NCI-H2081 treated with DMSO at 0.1 percent for 48 hours (cell line): ENCODE results near the gene POLA1.
"Not testable (repeated sequence)": the region's sequence is repeated elsewhere in the genome, so short reads cannot be mapped to it uniquely, and the experiment has no call there.

Source experiments
- DNase-seq: peaks from one replicate; lab custom pipeline; 2025; lab: John Stamatoyannopoulos, UW

Gene POLA1

GRCh38 chrX:24693453-24694202 is at the start of gene POLA1:
Gene POLA1, plus strand, starts transcription at chrX:24693918. Its CDS starts 44 bp downstream, at chrX:24693962.
- DNase-seq: peak; percentile 82

DNA sequence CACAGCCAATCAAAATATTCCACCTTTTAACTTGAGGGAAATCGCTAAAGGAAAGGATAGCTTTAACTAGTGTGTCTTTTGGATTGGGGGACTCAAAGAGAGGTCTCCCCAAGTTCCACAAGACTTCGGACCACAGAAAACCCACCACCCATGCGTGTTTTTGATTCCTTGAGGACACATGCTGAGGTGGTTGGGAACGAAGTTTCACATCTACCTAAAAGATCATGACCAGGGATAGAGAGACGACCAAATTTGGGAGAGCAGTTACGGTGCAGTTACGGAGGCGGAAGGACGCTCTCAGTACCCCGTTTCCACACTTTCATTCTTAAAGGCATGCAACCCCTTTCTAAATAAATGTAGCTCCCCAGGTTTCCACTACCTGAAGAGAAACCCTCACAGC is 47.7 kb upstream of the POLA1 start:
- no peak for DNase-seq

DNA sequence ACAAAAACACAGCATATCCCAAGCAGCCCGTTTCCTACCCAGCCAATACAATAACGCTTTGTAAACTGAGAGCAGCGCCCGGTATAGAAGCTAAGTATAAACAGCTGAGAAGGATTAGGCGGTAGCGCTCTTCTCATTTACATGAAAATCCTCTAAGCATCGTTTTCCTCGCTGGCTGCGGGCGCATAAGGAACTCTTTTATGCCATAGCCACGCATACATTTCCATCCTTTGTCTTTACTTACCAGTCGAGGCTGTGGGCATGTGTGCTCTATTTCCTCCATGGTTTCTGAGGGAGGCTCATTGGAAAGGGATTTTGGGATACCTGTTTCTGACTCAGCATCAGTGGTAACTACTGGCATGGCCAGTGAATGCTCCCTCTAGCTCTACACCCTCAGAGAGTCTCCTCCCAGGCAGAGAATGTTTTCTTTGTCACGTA is 47.0 kb upstream of the POLA1 start:
- no peak for DNase-seq

- peak; percentile 56 for DNase-seq
These were observed 46.3 kb upstream of the POLA1 start, which contains the start of gene PCYT1B for GRCh38 chrX:24647257-24648058. Gene PCYT1B, minus strand, starts transcription at chrX:24647347. Its CDS starts 242 bp downstream, at chrX:24647105.

DNA sequence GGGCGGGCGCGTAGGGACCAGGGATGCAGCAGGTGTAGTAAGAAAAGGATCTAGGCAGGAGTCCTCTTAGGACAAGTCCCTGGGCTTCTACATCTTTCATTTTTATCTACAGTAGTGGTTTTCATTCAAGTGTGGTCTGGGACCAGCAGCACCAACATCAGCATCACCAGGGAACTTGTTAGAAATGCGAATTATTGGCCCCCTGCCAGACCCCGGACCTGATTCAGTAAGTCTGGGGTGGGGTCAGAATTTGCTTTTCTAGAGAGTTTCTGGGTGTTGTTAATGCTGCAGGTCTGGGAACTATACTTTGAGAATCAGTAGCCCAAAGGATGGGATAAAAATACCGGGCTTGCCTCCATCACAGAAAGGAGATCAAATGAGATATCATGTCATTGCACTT is 45.2 kb upstream of the POLA1 start:
- no peak for DNase-seq

DNA sequence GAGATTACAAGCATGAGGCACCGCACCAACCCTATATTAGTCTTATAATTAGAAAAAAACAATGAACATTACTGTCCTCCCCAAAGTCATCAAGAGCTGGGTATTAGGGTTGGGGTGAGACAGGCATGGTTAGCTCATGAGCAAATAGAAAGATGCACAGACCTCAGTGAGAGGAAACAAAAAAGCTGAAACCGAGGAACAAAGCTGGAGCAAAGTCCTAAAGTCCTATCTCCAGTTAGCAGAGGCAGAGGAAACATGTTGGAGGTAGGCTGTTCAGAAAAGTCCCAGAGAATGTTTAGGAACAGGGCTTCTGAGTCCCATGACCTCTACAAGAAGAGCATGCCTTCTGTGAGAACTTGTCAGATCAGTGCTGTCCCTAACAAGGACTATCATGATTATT is 41.9 kb upstream of the POLA1 start:
- no peak for DNase-seq

DNA sequence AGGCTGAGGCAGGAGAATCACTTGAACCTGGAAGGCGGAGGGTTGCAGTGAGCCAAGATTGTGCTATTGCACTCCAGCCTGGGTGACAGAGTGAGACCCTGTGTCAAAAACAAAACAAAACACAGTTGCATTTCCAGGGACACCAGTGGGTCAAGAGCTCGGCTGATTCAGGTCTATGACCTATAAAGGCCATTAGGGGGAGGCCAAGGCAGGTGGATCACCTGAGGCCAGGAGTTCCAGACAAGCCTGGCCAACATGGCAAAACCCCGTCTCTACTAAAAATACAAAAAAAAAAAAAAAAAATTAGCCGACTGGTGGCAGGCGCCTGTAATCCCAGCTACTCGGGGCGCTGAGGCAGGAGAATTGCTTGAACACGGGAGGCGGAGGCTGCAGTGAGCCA is 38.0 kb upstream of the POLA1 start:
- not testable (repeated sequence) for DNase-seq

GRCh38 chrX:24657671-24658386 is 35.9 kb upstream of the POLA1 start:
- DNase-seq: no peak

- DNase-seq: no peak
These were observed 35.3 kb upstream of the POLA1 start for GRCh38 chrX:24658421-24658820.

GRCh38 chrX:24659106-24659505 is 34.6 kb upstream of the POLA1 start:
- no peak for DNase-seq

DNA sequence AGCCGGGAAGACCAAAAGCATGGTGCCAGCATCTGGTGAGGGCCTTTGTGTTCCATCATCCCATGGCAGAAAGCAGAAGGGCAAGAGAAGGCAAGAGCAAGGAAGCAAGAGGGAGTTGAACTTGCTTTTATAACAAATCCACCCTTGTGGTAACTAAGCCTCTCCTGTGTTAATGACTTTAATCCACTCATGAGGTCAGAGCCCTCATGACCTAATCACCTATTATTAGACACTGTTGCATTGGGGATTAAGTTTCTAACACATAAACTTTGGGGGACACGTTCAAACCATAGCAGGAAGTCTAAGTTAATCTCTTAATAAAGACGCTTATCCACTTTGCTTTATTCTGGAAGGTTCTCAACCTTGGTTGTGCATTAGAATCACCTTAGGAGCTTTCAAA is 34.1 kb upstream of the POLA1 start:
- no peak for DNase-seq

DNA sequence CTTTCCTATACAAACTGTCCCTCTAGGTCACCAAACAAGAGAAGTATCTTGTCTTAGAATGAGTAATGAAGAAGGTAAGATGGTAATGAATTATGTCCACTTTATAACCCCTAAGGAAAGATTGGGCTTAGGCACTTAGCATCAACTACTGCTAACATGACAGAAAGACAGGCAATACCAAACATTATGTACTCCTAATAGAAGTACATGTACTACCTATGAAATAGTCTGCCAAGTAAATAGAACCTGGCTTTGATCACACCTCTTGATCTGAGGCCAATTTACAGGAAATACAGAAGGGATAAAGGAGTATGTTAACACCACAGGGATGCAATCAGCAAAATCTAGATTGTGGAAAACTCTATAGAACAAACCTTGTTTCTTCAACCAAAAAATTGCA is 32.4 kb upstream of the POLA1 start:
- DNase-seq: no peak

- DNase-seq: no peak
These were observed 31.4 kb upstream of the POLA1 start for GRCh38 chrX:24662352-24662751.

GRCh38 chrX:24668111-24668510 is 25.6 kb upstream of the POLA1 start:
- DNase-seq: no peak

DNA sequence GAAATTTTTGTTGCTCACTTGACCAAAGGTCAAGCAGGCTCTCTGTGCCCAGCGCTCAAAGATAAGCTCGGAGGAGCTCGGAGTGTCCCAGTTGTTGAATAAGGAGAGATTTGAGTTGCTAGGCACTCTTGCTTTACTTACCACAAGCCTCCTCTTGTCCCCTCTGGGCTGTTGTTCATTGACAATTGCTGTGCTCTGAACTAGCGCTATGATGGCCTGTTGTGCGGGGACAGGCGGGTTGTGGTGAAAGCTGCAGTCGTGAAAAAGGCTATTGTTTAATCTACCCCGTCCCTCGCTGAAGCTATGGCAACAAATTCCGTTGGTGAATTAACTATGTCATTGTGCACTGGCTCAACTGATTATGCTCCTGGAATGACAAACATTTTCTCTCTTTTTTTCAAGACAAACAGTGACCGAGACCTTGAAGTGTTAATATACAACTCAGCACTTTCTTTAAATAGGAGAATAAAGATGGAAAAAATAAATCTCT is 21.0 kb upstream of the POLA1 start:
- DNase-seq: no peak

GRCh38 chrX:24673424-24673823 is 20.3 kb upstream of the POLA1 start:
- DNase-seq: no peak

DNA sequence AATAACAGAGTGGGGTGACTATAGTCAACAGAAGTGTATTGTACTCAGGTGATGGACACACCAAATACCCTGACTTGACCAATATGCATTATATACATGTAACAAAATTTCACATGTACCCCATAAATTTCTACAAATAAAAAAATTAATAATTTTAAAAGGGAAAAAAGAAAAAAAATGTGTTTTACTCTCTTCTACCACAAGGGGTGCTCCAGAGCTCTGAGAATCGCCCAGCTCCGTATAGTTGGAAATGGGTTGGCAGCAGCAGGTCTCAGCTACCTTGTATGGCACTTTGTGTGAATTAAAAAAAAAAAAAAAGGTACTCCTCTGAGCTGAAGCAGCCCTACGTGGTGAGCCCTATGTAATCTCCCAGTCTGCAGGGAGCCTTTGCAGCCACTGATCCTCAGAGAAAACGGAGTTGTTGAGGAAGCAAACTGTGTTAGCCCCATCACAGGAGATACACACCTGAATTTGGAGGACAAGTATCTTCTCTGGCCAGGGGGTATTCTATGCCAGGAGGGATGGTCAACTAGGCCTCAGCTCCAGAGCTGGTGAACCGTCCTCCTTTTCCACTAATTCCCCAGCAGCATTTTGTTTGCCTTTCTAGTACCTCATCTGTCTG is 17.2 kb upstream of the POLA1 start:
- DNase-seq: no peak

- no peak for DNase-seq
These were observed 10.8 kb upstream of the POLA1 start for GRCh38 chrX:24682739-24683432.

- DNase-seq: no peak
These were observed 9.7 kb upstream of the POLA1 start for GRCh38 chrX:24684048-24684447.

DNA sequence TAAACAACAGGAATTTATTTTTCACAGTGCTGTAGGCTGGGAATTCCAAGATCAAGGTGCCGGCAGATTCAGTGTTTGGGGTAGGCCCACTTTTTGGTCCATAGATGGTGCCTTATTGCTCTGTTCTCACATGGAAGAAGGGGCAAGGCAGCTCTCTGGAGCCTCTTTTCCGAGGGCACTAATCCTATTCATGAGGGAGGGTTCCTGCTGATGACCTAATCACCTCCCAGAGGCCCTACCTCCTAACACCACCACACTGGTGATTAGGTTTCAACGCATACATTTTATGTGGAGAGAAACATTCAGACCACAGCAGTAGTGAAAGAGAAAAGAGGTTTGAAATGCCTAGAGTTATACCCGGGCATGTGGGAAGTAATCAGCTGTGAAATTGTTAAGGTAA is 1.4 kb upstream of the POLA1 start:
- no peak for DNase-seq

GRCh38 chrX:24694825-24695224 is 1.1 kb downstream of the POLA1 start:
- DNase-seq: no peak
